Central memory CD8-positive, alpha-beta T cell (primary cell): ENCODE data around the gene MICU1.
"Not testable (repeated sequence)": the region's sequence is repeated elsewhere in the genome, so short reads cannot be mapped to it uniquely, and the experiment has no call there.

Source experiments
- ATAC-seq: fragments of 150-1000 bp; cut with Tn5 transposase; replicated peaks from 2 replicates; pipeline ENCODE4 v1.10.0; 2022; ENCODE audit warnings: mild to moderate bottlenecking, moderate FRiP score, moderate number of reproducible peaks; ENCODE audit not compliant: poor library complexity, severe bottlenecking; ENCODE audit errors: extremely low read depth
- DNase-seq, 2 donors: peaks; one replicate each; pipeline ENCODE4 v3.0.0; 2021; ENCODE audit warnings: low spot score in 2 of 2
- H3K27ac Mint-ChIP-seq: one replicate; pipeline ENCODE4 v1.8.0; 2022; ENCODE audit warnings: low read depth, mild to moderate bottlenecking, moderate library complexity, mixed read lengths
- H3K27me3 Mint-ChIP-seq: one replicate; pipeline ENCODE4 v1.8.0; 2022; ENCODE audit warnings: mixed read lengths
- H3K36me3 Mint-ChIP-seq: one replicate; pipeline ENCODE4 v1.8.0; 2022; ENCODE audit warnings: mild to moderate bottlenecking, moderate library complexity, mixed read lengths; ENCODE audit not compliant: insufficient read depth
- H3K4me1 Mint-ChIP-seq: one replicate; pipeline ENCODE4 v1.8.0; 2022; ENCODE audit warnings: mixed read lengths
- H3K4me3 Mint-ChIP-seq: one replicate; pipeline ENCODE4 v1.8.0; 2022; ENCODE audit warnings: mild to moderate bottlenecking, moderate library complexity, mixed read lengths
- H3K9me3 Mint-ChIP-seq: one replicate; pipeline ENCODE4 v1.8.0; 2022; ENCODE audit warnings: mixed read lengths

Gene MICU1

GRCh38 chr10:72354356-72355213 lies 271.3 kb downstream of the MICU1 start, which contains the start of gene DNAJB12:
TSS of gene DNAJB12 (minus strand) at chr10:72354919. CDS start at chr10:72354897, 22 bp downstream.
- Mint-ChIP-seq H3K27me3 (no peaks in the 10 kb centered on the region), H3K4me3 (peak within 1 kb of the TSS; percentile 93), H3K36me3 (peaks cover 12% of the 10 kb centered on the region), H3K9me3 (no peaks in the 10 kb centered on the region), H3K4me1 (peaks cover 50% of the 10 kb centered on the region), H3K27ac (peak within 1 kb of the TSS; percentile 98)
- DNase-seq: peak; percentile 88 to 90
- peak; percentile 86 for ATAC-seq

- no peaks in the 10 kb centered on the region for H3K9me3 Mint-ChIP-seq
- peaks cover 56% of the 10 kb centered on the region for H3K4me1 Mint-ChIP-seq
- DNase-seq: no peak
- peak overlapping the region; percentile 93 for H3K4me3 Mint-ChIP-seq
- H3K27me3 Mint-ChIP-seq: no peaks in the 10 kb centered on the region
- peaks cover 16% of the 10 kb centered on the region for H3K36me3 Mint-ChIP-seq
- peak overlapping the region; percentile 98 for H3K27ac Mint-ChIP-seq
- no peak for ATAC-seq
Measured at GRCh38 chr10:72353965-72354355, 271.9 kb downstream of the MICU1 start.

DNA sequence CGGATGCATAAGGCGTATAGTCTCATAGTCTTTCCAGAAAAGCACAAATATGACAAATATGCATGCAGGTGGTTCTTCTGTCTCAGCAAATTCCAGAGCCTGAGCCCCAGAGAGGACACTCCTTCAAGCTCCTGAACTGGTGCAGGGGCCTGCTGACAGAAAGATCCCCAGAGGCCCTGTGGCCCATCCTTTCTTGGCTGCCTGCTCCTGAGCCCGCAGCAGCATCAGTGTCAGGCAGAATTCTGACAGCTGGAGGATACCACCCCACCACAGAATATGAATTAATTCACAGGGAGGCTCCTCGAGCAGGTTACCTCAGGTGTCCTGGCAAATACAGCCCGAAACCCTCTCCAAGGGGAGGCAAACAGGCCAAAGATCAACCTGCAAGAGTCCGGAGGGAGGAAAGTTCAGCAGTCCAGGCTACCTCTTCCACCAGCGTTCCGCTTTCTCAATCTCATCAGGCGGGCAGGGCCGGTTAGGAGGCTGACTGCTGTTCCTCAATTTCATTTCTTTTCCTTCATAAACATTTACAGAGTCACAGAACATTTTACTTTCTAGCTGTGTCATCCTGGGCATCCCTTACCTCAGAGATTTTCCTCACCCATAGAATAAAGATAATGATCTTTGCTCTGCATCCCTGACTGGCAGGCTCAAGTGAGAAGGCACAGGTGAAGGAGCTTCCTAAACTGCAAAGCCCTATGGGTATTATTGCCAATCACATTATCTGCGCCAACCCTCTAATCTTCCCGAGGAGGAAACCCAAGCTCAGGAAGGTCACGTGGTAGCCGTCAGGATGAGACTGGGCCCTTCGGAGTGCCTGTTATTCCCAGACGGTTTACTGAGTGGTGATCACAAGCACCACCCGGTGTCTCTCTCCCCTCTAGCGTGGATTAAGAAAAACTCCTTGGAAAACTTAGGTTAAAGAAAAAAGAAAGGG lies 272.6 kb downstream of the MICU1 start:
- Mint-ChIP-seq H3K9me3 (no peaks in the 10 kb centered on the region), H3K4me3 (peak overlapping the region; percentile 93), H3K4me1 (peaks cover 60% of the 10 kb centered on the region), H3K27ac (peak overlapping the region; percentile 98), H3K36me3 (peaks cover 16% of the 10 kb centered on the region), H3K27me3 (no peaks in the 10 kb centered on the region)
- no peak for ATAC-seq
- no peak for DNase-seq

GRCh38 chr10:72351479-72351878 lies 274.4 kb downstream of the MICU1 start:
- Mint-ChIP-seq H3K9me3 (no peaks in the 10 kb centered on the region), H3K4me3 (no peak overlapping the region), H3K36me3 (peaks cover 16% of the 10 kb centered on the region), H3K27ac (no peak overlapping the region), H3K4me1 (peaks cover 60% of the 10 kb centered on the region), H3K27me3 (no peaks in the 10 kb centered on the region)
- no peak for DNase-seq
- no peak for ATAC-seq

DNA sequence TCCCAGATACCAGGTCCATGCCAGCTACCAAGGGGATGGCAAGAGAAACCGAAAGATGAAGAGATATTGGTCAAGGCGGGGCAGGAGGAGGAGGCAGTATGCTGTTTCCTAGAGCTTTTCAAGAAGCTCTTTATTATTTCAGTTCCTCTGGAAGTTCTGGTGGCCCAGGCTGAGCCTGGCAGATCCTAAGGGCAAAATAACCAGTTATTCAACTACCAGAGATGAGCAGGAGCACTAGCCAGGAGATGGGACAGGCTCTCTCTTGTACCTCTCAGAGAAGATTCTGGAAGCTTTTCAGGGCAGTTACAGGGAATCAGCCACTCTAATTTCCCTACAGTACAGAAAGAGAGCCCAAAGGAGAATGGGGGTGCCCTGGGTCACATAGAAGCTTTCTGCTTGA lies 276.4 kb downstream of the MICU1 start:
- Mint-ChIP-seq H3K4me1 (peaks cover 51% of the 10 kb centered on the region), H3K36me3 (peaks cover 11% of the 10 kb centered on the region), H3K4me3 (no peak overlapping the region), H3K27ac (no peak overlapping the region), H3K9me3 (no peaks in the 10 kb centered on the region), H3K27me3 (no peaks in the 10 kb centered on the region)
- ATAC-seq (no peak), DNase-seq (no peak)

GRCh38 chr10:72348282-72348681 lies 277.6 kb downstream of the MICU1 start:
- peaks cover 12% of the 10 kb centered on the region for H3K36me3 Mint-ChIP-seq
- no peak for ATAC-seq
- peaks cover 48% of the 10 kb centered on the region for H3K4me1 Mint-ChIP-seq
- no peak overlapping the region for H3K4me3 Mint-ChIP-seq
- DNase-seq: no peak
- H3K9me3 Mint-ChIP-seq: no peaks in the 10 kb centered on the region
- H3K27me3 Mint-ChIP-seq: no peaks in the 10 kb centered on the region
- no peak overlapping the region for H3K27ac Mint-ChIP-seq

- H3K9me3 Mint-ChIP-seq, H3K27ac Mint-ChIP-seq, H3K4me3 Mint-ChIP-seq, DNase-seq, H3K27me3 Mint-ChIP-seq, ATAC-seq: not testable (repeated sequence)
- Mint-ChIP-seq H3K4me1 (peaks cover 32% of the 10 kb centered on the region), H3K36me3 (peaks cover 16% of the 10 kb centered on the region)
Measured at GRCh38 chr10:72346117-72346516, 279.8 kb downstream of the MICU1 start.

DNA sequence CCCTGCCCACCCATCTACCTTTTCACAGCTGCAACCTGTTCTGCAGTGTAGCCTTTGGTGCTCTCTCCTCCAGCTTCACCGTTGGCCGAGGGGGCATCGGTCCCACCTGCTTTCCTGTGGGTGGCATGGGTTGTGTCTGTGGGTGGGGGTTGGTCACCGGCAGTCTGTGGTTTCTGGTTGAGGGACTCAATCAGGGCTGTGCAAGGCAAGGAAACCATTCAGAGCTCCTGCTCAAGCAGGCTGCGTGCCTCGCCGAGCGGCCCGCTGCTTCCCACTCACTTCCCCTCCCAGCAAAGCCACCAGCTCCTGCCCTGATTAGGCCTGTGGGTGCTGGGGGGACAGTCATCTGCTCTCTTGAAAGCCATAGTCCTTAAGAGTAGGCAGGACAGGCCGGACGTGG lies 280.9 kb downstream of the MICU1 start:
- H3K27ac Mint-ChIP-seq: no peak overlapping the region
- H3K9me3 Mint-ChIP-seq: no peaks in the 10 kb centered on the region
- H3K4me3 Mint-ChIP-seq: no peak overlapping the region
- H3K27me3 Mint-ChIP-seq: no peaks in the 10 kb centered on the region
- H3K36me3 Mint-ChIP-seq: peaks cover 16% of the 10 kb centered on the region
- H3K4me1 Mint-ChIP-seq: peaks cover 30% of the 10 kb centered on the region
- DNase-seq (no peak), ATAC-seq (no peak)

- Mint-ChIP-seq H3K36me3 (peaks cover 19% of the 10 kb centered on the region), H3K27ac (peak overlapping the region; percentile 77), H3K9me3 (no peaks in the 10 kb centered on the region), H3K4me1 (peaks cover 18% of the 10 kb centered on the region), H3K27me3 (no peaks in the 10 kb centered on the region), H3K4me3 (no peak overlapping the region)
- DNase-seq (no peak), ATAC-seq (no peak)
Measured at GRCh38 chr10:72342911-72343310, 283.0 kb downstream of the MICU1 start.

DNA sequence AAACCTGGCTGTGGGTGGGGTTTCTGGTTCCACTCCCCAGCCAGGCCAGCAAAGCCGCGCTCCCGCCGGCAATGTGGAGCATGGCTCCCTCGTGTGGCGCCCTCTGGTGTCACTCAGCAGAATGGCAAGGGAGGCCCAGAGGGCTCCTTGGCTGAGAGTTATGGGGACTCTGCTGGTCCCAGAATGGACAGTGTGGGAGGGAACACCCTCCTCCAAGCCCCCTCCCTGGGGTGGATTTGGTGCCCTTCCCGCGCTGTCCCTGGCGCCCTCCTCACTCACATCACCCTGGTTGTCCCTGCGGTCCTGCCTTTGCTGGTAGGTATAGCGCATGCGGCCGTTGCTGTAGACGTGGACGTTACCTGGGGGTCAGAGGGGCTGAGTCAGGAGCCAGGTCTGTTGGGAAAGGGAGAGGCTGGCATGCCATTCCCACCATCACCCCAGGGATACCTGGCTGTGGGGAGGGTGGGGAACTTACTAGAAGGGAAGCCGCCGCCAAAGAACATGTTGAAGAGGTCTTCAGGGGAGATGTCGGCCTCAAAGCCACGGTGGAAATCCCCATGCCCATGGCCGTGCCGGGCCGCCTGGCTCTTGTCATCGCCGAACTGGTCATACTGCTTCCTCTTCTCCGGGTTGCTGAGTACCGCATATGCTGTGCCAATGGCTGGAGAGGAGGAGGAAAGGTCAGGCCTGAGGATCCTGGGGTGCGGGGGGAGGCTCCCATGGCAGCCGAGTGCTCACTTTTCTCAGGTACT lies 285.2 kb downstream of the MICU1 start:
- Mint-ChIP-seq H3K4me3 (no peak overlapping the region), H3K27ac (peak overlapping the region; percentile 55), H3K9me3 (no peaks in the 10 kb centered on the region), H3K36me3 (peaks cover 24% of the 10 kb centered on the region), H3K27me3 (no peaks in the 10 kb centered on the region), H3K4me1 (peaks cover 37% of the 10 kb centered on the region)
- DNase-seq (peak; percentile 67 to 80), ATAC-seq (peak; percentile 37)

- H3K36me3 Mint-ChIP-seq: peaks cover 26% of the 10 kb centered on the region
- peaks cover 58% of the 10 kb centered on the region for H3K4me1 Mint-ChIP-seq
- no peak overlapping the region for H3K4me3 Mint-ChIP-seq
- no peak overlapping the region for H3K27ac Mint-ChIP-seq
- ATAC-seq (no peak), DNase-seq (no peak)
- no peaks in the 10 kb centered on the region for H3K9me3 Mint-ChIP-seq
- no peaks in the 10 kb centered on the region for H3K27me3 Mint-ChIP-seq
Measured at GRCh38 chr10:72338180-72338579, 287.7 kb downstream of the MICU1 start.

DNA sequence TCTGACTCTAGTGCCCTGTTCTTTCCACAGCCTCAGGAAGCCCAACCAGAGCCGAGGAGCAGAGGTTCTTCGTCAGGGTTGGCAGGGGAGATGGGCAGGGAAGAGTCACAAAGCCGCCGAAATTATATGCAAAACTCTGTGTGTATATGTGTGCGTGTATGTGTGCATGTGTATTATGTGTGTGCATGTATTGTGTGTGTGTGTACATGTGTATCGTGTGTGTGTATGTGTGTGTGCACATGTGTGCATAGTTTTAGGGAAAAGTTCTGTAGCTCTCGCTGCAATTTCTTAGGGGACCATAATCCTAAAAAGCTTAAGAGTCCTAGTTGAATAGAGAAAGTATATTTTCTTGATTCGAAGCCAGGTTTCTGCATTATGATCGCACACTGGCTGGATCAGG lies 288.2 kb downstream of the MICU1 start:
- no peak for DNase-seq
- H3K27ac Mint-ChIP-seq: no peak overlapping the region
- H3K27me3 Mint-ChIP-seq: no peaks in the 10 kb centered on the region
- H3K4me3 Mint-ChIP-seq: no peak overlapping the region
- peaks cover 60% of the 10 kb centered on the region for H3K4me1 Mint-ChIP-seq
- H3K36me3 Mint-ChIP-seq: peaks cover 24% of the 10 kb centered on the region
- ATAC-seq: no peak
- no peaks in the 10 kb centered on the region for H3K9me3 Mint-ChIP-seq
